Measurements from ENCODE around the gene SLAMF8. TPM values are rescaled to one million over a fixed set of nuclear protein-coding genes. Genes with fewer than 3 reads are reported as not detected.

SLAMF8 gene
- total RNA-seq, 1 experiment from 2014 or later: not detected

DNA sequence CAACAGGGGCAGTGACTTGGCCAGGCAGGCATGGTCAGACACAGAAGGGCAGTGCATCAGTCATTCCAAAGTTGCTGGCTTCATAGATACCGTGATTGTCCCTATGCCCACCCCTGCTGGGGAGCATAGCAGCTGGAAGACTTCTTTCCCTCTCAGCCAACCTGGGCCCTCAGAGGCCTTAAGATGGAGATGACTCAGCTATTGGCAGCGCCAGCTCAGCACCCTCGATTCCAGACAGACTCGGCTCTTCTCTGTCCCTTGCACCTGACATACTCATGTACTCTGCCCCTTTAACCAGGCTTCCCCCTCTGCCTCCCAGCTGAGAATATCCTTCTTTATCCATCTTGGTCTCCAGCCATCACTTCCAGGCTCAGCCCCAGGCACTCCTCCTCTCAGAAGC lies 16.8 kb downstream of the SLAMF8 start:
- intact Hi-C loops (cut with micrococcal nuclease; ENCODE audit: unreplicated experiment) (no loop called here), in situ Hi-C loops (cut with HindIII; ENCODE audit: low pct_unique_long_range_greater_than_20kb, low sequenced_read_pairs) (no loop called here)
- no peak overlapping the region for H3K4me3 ChIP-seq (ENCODE audit: low read depth in 2 of 2, low read length in 2 of 2)
- H3K27ac ChIP-seq (ENCODE audit: low read length): no peak overlapping the region
- no peak for ATAC-seq
- DNase-seq (ENCODE audit: low read depth, low spot score): no peak
- ChIA-PET POLR2A (no interaction called here), CTCF (no interaction called here)
- H3K9me3 ChIP-seq (ENCODE audit: control insufficient read depth, insufficient read depth, low read depth, low read length): no peaks in the 10 kb centered on the region
- no peak for TF ChIP-seq POLR2AphosphoS5 (IDR thresholded peaks at IDR 0.05; ENCODE audit: low read depth, low read length)
- TF ChIP-seq TCF7L2 (IDR thresholded peaks at IDR 0.05; ENCODE audit: low read depth, low read length): no peak
- no peak for TF ChIP-seq SIN3A (IDR thresholded peaks at IDR 0.05; ENCODE audit: borderline replicate concordance, insufficient read depth, low read depth, low read length)
- TF ChIP-seq, protein P1, sequence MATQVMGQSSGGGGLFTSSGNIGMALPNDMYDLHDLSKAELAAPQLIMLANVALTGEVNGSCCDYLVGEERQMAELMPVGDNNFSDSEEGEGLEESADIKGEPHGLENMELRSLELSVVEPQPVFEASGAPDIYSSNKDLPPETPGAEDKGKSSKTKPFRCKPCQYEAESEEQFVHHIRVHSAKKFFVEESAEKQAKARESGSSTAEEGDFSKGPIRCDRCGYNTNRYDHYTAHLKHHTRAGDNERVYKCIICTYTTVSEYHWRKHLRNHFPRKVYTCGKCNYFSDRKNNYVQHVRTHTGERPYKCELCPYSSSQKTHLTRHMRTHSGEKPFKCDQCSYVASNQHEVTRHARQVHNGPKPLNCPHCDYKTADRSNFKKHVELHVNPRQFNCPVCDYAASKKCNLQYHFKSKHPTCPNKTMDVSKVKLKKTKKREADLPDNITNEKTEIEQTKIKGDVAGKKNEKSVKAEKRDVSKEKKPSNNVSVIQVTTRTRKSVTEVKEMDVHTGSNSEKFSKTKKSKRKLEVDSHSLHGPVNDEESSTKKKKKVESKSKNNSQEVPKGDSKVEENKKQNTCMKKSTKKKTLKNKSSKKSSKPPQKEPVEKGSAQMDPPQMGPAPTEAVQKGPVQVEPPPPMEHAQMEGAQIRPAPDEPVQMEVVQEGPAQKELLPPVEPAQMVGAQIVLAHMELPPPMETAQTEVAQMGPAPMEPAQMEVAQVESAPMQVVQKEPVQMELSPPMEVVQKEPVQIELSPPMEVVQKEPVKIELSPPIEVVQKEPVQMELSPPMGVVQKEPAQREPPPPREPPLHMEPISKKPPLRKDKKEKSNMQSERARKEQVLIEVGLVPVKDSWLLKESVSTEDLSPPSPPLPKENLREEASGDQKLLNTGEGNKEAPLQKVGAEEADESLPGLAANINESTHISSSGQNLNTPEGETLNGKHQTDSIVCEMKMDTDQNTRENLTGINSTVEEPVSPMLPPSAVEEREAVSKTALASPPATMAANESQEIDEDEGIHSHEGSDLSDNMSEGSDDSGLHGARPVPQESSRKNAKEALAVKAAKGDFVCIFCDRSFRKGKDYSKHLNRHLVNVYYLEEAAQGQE (IDR thresholded peaks at IDR 0.05; ENCODE audit: insufficient read depth in 1 of 2, low read depth in 2 of 2, low read length in 1 of 2): no peak
- TF ChIP-seq, protein P2, sequence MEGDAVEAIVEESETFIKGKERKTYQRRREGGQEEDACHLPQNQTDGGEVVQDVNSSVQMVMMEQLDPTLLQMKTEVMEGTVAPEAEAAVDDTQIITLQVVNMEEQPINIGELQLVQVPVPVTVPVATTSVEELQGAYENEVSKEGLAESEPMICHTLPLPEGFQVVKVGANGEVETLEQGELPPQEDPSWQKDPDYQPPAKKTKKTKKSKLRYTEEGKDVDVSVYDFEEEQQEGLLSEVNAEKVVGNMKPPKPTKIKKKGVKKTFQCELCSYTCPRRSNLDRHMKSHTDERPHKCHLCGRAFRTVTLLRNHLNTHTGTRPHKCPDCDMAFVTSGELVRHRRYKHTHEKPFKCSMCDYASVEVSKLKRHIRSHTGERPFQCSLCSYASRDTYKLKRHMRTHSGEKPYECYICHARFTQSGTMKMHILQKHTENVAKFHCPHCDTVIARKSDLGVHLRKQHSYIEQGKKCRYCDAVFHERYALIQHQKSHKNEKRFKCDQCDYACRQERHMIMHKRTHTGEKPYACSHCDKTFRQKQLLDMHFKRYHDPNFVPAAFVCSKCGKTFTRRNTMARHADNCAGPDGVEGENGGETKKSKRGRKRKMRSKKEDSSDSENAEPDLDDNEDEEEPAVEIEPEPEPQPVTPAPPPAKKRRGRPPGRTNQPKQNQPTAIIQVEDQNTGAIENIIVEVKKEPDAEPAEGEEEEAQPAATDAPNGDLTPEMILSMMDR (IDR thresholded peaks at IDR 0.05): no peak
- no peaks in the 10 kb centered on the region for H3K27me3 ChIP-seq (ENCODE audit: control insufficient read depth, insufficient read depth, low read length)
- H3K4me1 ChIP-seq (ENCODE audit: control insufficient read depth, insufficient read depth, low read length): no peaks in the 10 kb centered on the region
- no TSS peak for BruUV-seq (replicated peaks)
- no peaks in the 10 kb centered on the region for H3K36me3 ChIP-seq (ENCODE audit: control insufficient read depth, insufficient read depth, low read length)

GRCh38 chr1:159845751-159846629 lies 19.3 kb downstream of the SLAMF8 start:
- Histone ChIP-seq H3K27me3 (ENCODE audit: control insufficient read depth, insufficient read depth, low read length) (no peaks in the 10 kb centered on the region), H3K4me3 (ENCODE audit: low read depth in 2 of 2, low read length in 2 of 2) (no peak overlapping the region), H3K36me3 (ENCODE audit: control insufficient read depth, insufficient read depth, low read length) (no peaks in the 10 kb centered on the region), H3K27ac (ENCODE audit: low read length) (no peak overlapping the region), H3K9me3 (ENCODE audit: control insufficient read depth, insufficient read depth, low read depth, low read length) (no peaks in the 10 kb centered on the region), H3K4me1 (ENCODE audit: control insufficient read depth, insufficient read depth, low read length) (no peaks in the 10 kb centered on the region)
- in situ Hi-C loops (cut with HindIII; ENCODE audit: low pct_unique_long_range_greater_than_20kb, low sequenced_read_pairs) (no loop called here), intact Hi-C loops (cut with micrococcal nuclease; ENCODE audit: unreplicated experiment) (no loop called here)
- TF ChIP-seq, protein P1 (IDR thresholded peaks at IDR 0.05; ENCODE audit: insufficient read depth in 1 of 2, low read depth in 2 of 2, low read length in 1 of 2): no peak
- TF ChIP-seq, protein P2 (IDR thresholded peaks at IDR 0.05): no peak
- TF ChIP-seq POLR2AphosphoS5 (IDR thresholded peaks at IDR 0.05; ENCODE audit: low read depth, low read length): no peak
- no peak for TF ChIP-seq TCF7L2 (IDR thresholded peaks at IDR 0.05; ENCODE audit: low read depth, low read length)
- TF ChIP-seq SIN3A (IDR thresholded peaks at IDR 0.05; ENCODE audit: borderline replicate concordance, insufficient read depth, low read depth, low read length): no peak
- DNase-seq (ENCODE audit: low read depth, low spot score): no peak
- POLR2A ChIA-PET: no interaction called here
- no TSS peak for BruUV-seq (replicated peaks)
- CTCF ChIA-PET: no interaction called here
- no peak for ATAC-seq

Data from Panc1 (cell line).